ENCODE measurements around the gene USP12. TPM values are rescaled to one million over a fixed set of nuclear protein-coding genes. Genes with fewer than 3 reads are reported as not detected.
"Not testable (repeated sequence)": the region's sequence is repeated elsewhere in the genome, so short reads cannot be mapped to it uniquely, and the experiment has no call there.

The USP12 gene
- total and polyA plus RNA-seq, 9 donors, result 9.5 to 23.6 (median 19.2) TPM

- no peak for DNase-seq
- 96 to 98% (median 97%) methylated on average over 5 of the region's 5 CpGs for WGBS, 3 donors
- H3K27me3 ChIP-seq, result no peaks in the 10 kb centered on the region
- H3K4me1 ChIP-seq (ENCODE audit: insufficient read depth), result peaks cover 3% of the 10 kb centered on the region
- no peak overlapping the region for H3K27ac ChIP-seq
- TF ChIP-seq EP300 (IDR thresholded peaks at IDR 0.05), result no peak
- TF ChIP-seq POLR2A (IDR thresholded peaks at IDR 0.05), result no peak
- TF ChIP-seq, protein P1, sequence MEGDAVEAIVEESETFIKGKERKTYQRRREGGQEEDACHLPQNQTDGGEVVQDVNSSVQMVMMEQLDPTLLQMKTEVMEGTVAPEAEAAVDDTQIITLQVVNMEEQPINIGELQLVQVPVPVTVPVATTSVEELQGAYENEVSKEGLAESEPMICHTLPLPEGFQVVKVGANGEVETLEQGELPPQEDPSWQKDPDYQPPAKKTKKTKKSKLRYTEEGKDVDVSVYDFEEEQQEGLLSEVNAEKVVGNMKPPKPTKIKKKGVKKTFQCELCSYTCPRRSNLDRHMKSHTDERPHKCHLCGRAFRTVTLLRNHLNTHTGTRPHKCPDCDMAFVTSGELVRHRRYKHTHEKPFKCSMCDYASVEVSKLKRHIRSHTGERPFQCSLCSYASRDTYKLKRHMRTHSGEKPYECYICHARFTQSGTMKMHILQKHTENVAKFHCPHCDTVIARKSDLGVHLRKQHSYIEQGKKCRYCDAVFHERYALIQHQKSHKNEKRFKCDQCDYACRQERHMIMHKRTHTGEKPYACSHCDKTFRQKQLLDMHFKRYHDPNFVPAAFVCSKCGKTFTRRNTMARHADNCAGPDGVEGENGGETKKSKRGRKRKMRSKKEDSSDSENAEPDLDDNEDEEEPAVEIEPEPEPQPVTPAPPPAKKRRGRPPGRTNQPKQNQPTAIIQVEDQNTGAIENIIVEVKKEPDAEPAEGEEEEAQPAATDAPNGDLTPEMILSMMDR (IDR thresholded peaks at IDR 0.05), result no peak
- H3K9me3 ChIP-seq, result no peaks in the 10 kb centered on the region
- no peak overlapping the region for H3K4me3 ChIP-seq
- no peaks in the 10 kb centered on the region for H3K36me3 ChIP-seq
- intact Hi-C loops (cut with DNase I), result no loop called here
Measured at GRCh38 chr13:27141746-27142145, 29.9 kb downstream of the USP12 start.

DNA sequence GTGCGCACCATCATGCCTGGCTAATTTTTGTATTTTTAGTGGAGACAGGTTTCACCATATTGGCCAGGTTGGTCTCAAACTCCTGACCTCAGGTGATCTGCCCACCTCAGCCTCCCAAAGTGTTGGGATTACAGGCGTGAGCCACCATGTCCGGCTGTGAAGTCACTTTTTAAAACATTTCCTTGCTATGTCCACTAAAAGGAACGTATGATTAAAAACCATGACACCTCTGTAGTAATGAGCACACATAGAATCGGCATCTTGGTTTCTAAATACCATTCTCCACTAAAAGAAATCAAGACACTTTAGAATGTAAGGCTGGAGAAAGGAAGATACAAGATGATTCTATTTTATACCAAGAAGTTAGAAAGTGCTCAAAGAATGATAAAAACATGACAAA is 30.5 kb downstream of the USP12 start:
- H3K27ac ChIP-seq; H3K4me1 ChIP-seq (ENCODE audit: insufficient read depth); H3K9me3 ChIP-seq; H3K27me3 ChIP-seq; H3K36me3 ChIP-seq; DNase-seq; H3K4me3 ChIP-seq; intact Hi-C loops (cut with DNase I): not testable (repeated sequence)
- 97 to 100% (median 97%) methylated on average over 5 of the region's 5 CpGs for WGBS, 3 donors

DNA sequence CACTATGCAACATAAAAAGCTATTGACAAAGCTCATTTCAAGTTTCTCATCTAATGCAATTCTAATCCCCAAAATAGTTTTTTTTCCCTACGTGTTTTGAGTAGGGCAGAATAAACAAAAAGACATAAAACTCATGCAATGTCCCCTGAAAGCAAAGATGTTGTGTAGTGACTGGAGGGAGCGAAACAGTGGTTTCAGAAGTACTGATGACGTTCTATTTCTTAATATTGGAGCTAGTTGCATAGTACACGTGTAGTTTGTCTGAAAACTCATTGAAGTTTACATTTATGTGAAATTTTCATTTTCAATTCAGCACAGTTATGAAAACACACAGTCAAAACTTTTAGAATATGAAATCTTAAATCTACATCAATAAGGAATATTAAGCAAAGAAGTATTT is 31.6 kb downstream of the USP12 start:
- WGBS, 3 donors, result 94 to 97% (median 95%) methylated on average over 4 of the region's 4 CpGs
- Histone ChIP-seq H3K27ac (no peak overlapping the region), H3K4me1 (ENCODE audit: insufficient read depth) (peaks cover 6% of the 10 kb centered on the region), H3K36me3 (no peaks in the 10 kb centered on the region), H3K27me3 (no peaks in the 10 kb centered on the region), H3K9me3 (no peaks in the 10 kb centered on the region), H3K4me3 (no peak overlapping the region)
- no peak for DNase-seq
- intact Hi-C loops (cut with DNase I), result no loop called here
- TF ChIP-seq, protein P1 (IDR thresholded peaks at IDR 0.05), result no peak
- TF ChIP-seq EP300 (IDR thresholded peaks at IDR 0.05) (no peak), POLR2A (IDR thresholded peaks at IDR 0.05) (no peak)

GRCh38 chr13:27139565-27139964 is 32.0 kb downstream of the USP12 start:
- Histone ChIP-seq H3K36me3 (no peaks in the 10 kb centered on the region), H3K27ac (no peak overlapping the region), H3K4me3 (no peak overlapping the region), H3K27me3 (no peaks in the 10 kb centered on the region), H3K4me1 (ENCODE audit: insufficient read depth) (peaks cover 9% of the 10 kb centered on the region), H3K9me3 (no peaks in the 10 kb centered on the region)
- DNase-seq, result no peak
- intact Hi-C loops (cut with DNase I), result no loop called here
- 95 to 98% (median 96%) methylated on average over 2 of the region's 2 CpGs for WGBS, 3 donors
- TF ChIP-seq, protein P1 (IDR thresholded peaks at IDR 0.05), result no peak
- TF ChIP-seq EP300 (IDR thresholded peaks at IDR 0.05), result no peak
- no peak for TF ChIP-seq POLR2A (IDR thresholded peaks at IDR 0.05)

- intact Hi-C loops (cut with DNase I), result no loop called here
- 92 to 97% (median 97%) methylated on average over 4 of the region's 4 CpGs for WGBS, 3 donors
- Histone ChIP-seq H3K9me3 (no peaks in the 10 kb centered on the region), H3K27me3 (no peaks in the 10 kb centered on the region), H3K27ac (no peak overlapping the region), H3K4me3 (no peak overlapping the region), H3K36me3 (no peaks in the 10 kb centered on the region), H3K4me1 (ENCODE audit: insufficient read depth) (peaks cover 9% of the 10 kb centered on the region)
- no peak for DNase-seq
- no peak for TF ChIP-seq EP300 (IDR thresholded peaks at IDR 0.05)
- TF ChIP-seq, protein P1 (IDR thresholded peaks at IDR 0.05), result no peak
- no peak for TF ChIP-seq POLR2A (IDR thresholded peaks at IDR 0.05)
Measured at GRCh38 chr13:27138457-27139093, 33.0 kb downstream of the USP12 start.

All from ovary (tissue), 9 donors.